AG04449 (cell line): ENCODE measurements around the gene SGMS1.
"Not testable (repeated sequence)": the region's sequence is repeated elsewhere in the genome, so short reads cannot be mapped to it uniquely, and the experiment has no call there.

Experiments
- CTCF ChIA-PET: fragments of 350-600 bp; formaldehyde crosslinking; extraction: SDS; loops from one replicate; lab custom pipeline; 2021; ENCODE audit warnings: antibody characterized with exemption; lab: Yijun Ruan, JAX
- POLR2A ChIA-PET: fragments of 400-600, 350-600 bp; formaldehyde crosslinking; extraction: SDS; loops from one replicate; lab custom pipeline; 2020; ENCODE audit warnings: antibody characterized with exemption, inconsistent platforms; lab: Yijun Ruan, JAX
- DNase-seq: peaks from one replicate; pipeline ENCODE4 v3.0.0-alpha.2; 2010; ENCODE audit warnings: low read depth, low spot score
- H3K4me3 ChIP-seq: 2 replicates; pipeline ENCODE4 v1.5.1; 2011; ENCODE audit warnings: low read depth, mild to moderate bottlenecking, control low read depth, low read length
- CTCF ChIP-seq: IDR thresholded peaks from one replicate; pipeline ENCODE4 v1.5.1; 2011; ENCODE audit warnings: mild to moderate bottlenecking, moderate library complexity, low read length, control low read depth, inconsistent platforms; ENCODE audit not compliant: insufficient read depth; ENCODE audit errors: missing control alignments

Gene SGMS1

GRCh38 chr10:50496228-50496627 is 127.5 kb downstream of the SGMS1 start:
- no peak overlapping the region for H3K4me3 ChIP-seq
- ChIA-PET CTCF (interaction anchor here (0.9 kb wide), 1 partner anchor 18 kb away, joined by 3 read pairs; no protein-coding TSS in a partner anchor), POLR2A (no interaction called here)
- no peak for DNase-seq
- TF ChIP-seq CTCF = no peak

- POLR2A ChIA-PET = no interaction called here
- no peak for DNase-seq
- CTCF ChIA-PET = no interaction called here
- TF ChIP-seq CTCF = no peak
- H3K4me3 ChIP-seq = no peak overlapping the region
These were observed 133.5 kb downstream of the SGMS1 start for GRCh38 chr10:50490241-50490640.

GRCh38 chr10:50484550-50484949 is 139.2 kb downstream of the SGMS1 start:
- POLR2A ChIA-PET, DNase-seq, H3K4me3 ChIP-seq, CTCF ChIA-PET: not testable (repeated sequence)

GRCh38 chr10:50480054-50481007 is 143.4 kb downstream of the SGMS1 start:
- ChIA-PET POLR2A (no interaction called here), CTCF (no interaction called here)
- DNase-seq = no peak
- H3K4me3 ChIP-seq = no peak overlapping the region
- no peak for TF ChIP-seq CTCF

GRCh38 chr10:50477287-50478203 is 146.2 kb downstream of the SGMS1 start:
- CTCF ChIA-PET = interaction anchor here (0.9 kb wide), 1 partner anchor 19 kb away, joined by 3 read pairs; no protein-coding TSS in a partner anchor
- POLR2A ChIA-PET = no interaction called here
- no peak overlapping the region for H3K4me3 ChIP-seq
- no peak for TF ChIP-seq CTCF
- no peak for DNase-seq

- DNase-seq = no peak
- H3K4me3 ChIP-seq = no peak overlapping the region
- CTCF ChIA-PET = no interaction called here
- TF ChIP-seq CTCF = no peak
- POLR2A ChIA-PET = no interaction called here
These were observed 150.0 kb downstream of the SGMS1 start for GRCh38 chr10:50473756-50474155.
